ENCODE measurements around the gene OMD. TPM values are rescaled to one million over a fixed set of nuclear protein-coding genes. Genes with fewer than 3 reads are reported as not detected.
"Not testable (repeated sequence)": the region's sequence is repeated elsewhere in the genome, so short reads cannot be mapped to it uniquely, and the experiment has no call there.

OMD gene
- total RNA-seq, 1 donor from 2014 or later = not detected

DNA sequence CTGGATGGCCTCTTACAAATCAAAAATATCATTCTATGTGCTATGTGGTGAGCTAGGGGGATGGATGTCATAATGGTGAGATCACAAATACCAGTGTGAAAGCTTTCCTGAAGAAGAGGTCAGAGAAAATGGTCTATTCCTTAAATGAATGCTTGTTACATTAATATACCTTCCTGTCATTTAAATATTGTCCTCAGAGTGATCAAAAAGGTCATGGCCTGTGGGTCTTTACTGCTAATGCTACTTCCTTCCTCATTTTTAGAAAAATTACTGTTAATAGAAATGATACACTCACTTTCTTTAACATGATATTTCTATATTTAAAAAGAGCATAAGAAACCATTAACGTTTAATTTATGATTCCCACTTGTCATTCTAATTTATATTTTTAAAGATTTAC, 9.7 kb downstream of the OMD start:
- Histone ChIP-seq H3K27me3 (ENCODE audit: control insufficient read depth, insufficient read depth, low read length) (no peaks in the 10 kb centered on the region), H3K4me3 (ENCODE audit: low read depth, low read length) (no peak overlapping the region), H3K36me3 (ENCODE audit: control insufficient read depth, insufficient read depth, low read length) (no peaks in the 10 kb centered on the region)
- no peak for DNase-seq (ENCODE audit: low read depth)
- no peak for FAIRE-seq
- TF ChIP-seq, protein P1, sequence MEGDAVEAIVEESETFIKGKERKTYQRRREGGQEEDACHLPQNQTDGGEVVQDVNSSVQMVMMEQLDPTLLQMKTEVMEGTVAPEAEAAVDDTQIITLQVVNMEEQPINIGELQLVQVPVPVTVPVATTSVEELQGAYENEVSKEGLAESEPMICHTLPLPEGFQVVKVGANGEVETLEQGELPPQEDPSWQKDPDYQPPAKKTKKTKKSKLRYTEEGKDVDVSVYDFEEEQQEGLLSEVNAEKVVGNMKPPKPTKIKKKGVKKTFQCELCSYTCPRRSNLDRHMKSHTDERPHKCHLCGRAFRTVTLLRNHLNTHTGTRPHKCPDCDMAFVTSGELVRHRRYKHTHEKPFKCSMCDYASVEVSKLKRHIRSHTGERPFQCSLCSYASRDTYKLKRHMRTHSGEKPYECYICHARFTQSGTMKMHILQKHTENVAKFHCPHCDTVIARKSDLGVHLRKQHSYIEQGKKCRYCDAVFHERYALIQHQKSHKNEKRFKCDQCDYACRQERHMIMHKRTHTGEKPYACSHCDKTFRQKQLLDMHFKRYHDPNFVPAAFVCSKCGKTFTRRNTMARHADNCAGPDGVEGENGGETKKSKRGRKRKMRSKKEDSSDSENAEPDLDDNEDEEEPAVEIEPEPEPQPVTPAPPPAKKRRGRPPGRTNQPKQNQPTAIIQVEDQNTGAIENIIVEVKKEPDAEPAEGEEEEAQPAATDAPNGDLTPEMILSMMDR (IDR thresholded peaks at IDR 0.05; ENCODE audit: insufficient read depth, low read length, severe bottlenecking) = no peak

DNA sequence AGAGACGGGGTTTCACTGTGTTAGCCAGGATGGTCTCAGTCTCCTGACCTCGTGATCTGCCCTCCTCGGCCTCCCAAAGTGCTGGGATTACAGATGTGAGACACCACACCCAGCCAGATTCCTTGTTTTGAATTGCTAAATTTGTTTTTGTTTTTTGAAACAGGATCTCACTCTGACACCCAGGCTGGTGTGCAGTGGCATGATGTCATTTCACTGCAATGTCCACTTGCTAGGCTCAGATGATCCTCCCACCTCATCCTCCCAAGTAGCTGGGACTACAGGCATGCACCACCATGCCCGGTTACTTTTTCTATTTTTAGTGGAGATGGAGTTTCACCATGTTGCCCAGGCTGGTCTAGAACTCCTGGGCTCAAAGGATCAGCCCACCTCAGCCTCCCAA, 13.1 kb downstream of the OMD start:
- H3K36me3 ChIP-seq (ENCODE audit: control insufficient read depth, insufficient read depth, low read length); H3K27me3 ChIP-seq (ENCODE audit: control insufficient read depth, insufficient read depth, low read length); FAIRE-seq; H3K4me3 ChIP-seq (ENCODE audit: low read depth, low read length); DNase-seq (ENCODE audit: low read depth): not testable (repeated sequence)

DNA sequence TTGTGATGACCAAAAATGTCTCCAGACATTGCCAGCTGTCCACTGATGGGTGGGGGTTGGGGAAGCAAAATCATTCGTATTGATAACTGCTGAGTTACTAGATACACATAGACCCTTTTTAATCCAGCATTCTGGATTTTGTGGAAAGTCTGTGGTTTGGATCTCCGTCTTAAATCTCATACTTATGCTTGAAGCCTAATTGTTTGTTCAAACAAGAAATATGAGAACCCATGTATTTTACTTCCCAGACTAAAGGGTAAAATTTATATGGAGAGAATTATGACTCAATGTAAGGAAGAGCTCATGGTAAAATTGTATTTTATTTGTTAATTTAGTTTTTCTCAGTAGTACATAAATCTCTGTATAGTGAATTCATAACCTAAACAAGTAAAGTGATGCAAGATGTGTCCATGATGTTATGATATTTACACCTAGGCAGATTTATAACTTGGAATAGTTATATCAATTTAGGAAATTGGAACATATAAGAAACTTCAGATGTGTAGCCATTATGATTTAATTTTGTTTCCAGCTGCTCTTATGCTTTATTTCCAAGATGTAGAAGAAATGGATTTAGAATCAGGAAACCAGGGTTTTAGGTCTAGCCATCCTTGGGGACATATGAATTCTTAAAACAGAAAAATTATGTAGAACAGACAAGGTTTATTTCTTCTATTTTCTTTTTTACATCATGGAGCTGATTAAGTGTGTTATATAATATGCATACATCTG, 15.4 kb downstream of the OMD start:
- FAIRE-seq (no peak), DNase-seq (ENCODE audit: low read depth) (no peak)
- no peaks in the 10 kb centered on the region for H3K27me3 ChIP-seq (ENCODE audit: control insufficient read depth, insufficient read depth, low read length)
- TF ChIP-seq, protein P1 (IDR thresholded peaks at IDR 0.05; ENCODE audit: insufficient read depth, low read length, severe bottlenecking) = no peak
- H3K4me3 ChIP-seq (ENCODE audit: low read depth, low read length) = no peak overlapping the region
- no peaks in the 10 kb centered on the region for H3K36me3 ChIP-seq (ENCODE audit: control insufficient read depth, insufficient read depth, low read length)

DNA sequence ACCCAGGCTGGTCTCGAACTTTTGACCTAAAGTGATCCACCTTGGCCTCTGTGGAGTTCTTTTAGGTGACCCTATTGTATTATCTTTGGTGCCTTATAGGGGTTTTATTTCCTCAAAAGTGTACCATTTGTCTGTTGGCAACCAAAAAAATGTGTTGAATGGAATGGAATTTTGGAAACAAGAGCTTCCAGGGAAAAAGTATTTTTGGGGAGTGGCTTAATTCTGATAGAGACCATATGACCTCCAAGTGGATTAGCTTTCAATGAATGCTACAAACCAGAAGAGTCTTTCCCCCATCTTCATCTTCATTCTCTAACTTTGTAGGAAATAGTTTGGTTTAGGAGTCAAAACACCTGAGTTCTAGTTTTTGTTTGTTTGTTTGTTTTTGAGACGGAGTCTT, 16.5 kb downstream of the OMD start:
- Histone ChIP-seq H3K36me3 (ENCODE audit: control insufficient read depth, insufficient read depth, low read length) (no peaks in the 10 kb centered on the region), H3K27me3 (ENCODE audit: control insufficient read depth, insufficient read depth, low read length) (no peaks in the 10 kb centered on the region), H3K4me3 (ENCODE audit: low read depth, low read length) (no peak overlapping the region)
- TF ChIP-seq, protein P1 (IDR thresholded peaks at IDR 0.05; ENCODE audit: insufficient read depth, low read length, severe bottlenecking) = no peak
- no peak for FAIRE-seq
- no peak for DNase-seq (ENCODE audit: low read depth)

DNA sequence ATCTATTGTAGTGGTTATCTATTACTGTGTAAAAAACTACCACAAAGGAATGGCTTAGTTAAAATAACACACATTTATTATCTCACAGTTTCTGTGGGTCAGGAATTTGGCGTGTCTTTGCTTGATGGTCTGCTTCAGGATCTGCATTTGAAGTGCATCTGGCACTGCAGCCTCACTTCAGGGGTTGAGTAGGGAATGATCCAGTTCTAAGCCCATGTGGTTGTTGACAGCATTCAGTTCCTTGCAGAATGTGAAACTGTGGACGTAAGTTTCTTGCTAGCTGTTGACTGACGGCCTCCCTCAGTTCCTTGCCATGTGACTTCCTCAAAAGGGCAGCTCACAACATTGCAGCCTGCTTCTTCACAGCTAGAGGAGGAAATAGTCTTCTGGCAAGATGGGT, 17.8 kb downstream of the OMD start:
- H3K4me3 ChIP-seq (ENCODE audit: low read depth, low read length) = no peak overlapping the region
- no peaks in the 10 kb centered on the region for H3K36me3 ChIP-seq (ENCODE audit: control insufficient read depth, insufficient read depth, low read length)
- FAIRE-seq = no peak
- TF ChIP-seq, protein P1 (IDR thresholded peaks at IDR 0.05; ENCODE audit: insufficient read depth, low read length, severe bottlenecking) = no peak
- no peaks in the 10 kb centered on the region for H3K27me3 ChIP-seq (ENCODE audit: control insufficient read depth, insufficient read depth, low read length)
- DNase-seq (ENCODE audit: low read depth) = no peak

DNA sequence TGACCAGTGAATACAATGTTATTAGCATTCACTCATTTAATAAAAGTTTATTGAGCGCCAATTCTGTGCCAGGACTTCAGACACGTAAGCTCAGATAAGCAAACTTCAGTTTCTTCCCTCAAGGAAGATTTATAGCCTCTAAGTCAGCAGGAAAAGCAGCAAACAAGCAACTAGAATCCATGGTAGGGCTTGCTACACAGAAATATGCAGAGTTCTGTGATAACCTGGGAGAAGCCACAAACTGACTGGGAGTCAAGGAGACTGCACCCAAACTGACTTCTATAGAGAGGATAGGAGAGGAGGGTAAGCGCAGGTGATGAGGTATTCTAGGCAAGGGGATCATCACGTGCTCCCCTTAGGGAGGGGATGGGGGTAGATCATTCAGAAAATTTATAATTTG, 18.5 kb downstream of the OMD start:
- Histone ChIP-seq H3K27me3 (ENCODE audit: control insufficient read depth, insufficient read depth, low read length) (no peaks in the 10 kb centered on the region), H3K36me3 (ENCODE audit: control insufficient read depth, insufficient read depth, low read length) (no peaks in the 10 kb centered on the region), H3K4me3 (ENCODE audit: low read depth, low read length) (no peak overlapping the region)
- TF ChIP-seq, protein P1 (IDR thresholded peaks at IDR 0.05; ENCODE audit: insufficient read depth, low read length, severe bottlenecking) = no peak
- FAIRE-seq (no peak), DNase-seq (ENCODE audit: low read depth) (no peak)
